Hematopoietic multipotent progenitor cell treated with erythropoietin and hydrocortisone succinate and interleukin-3 and kit ligand, for 8 days (in vitro differentiated cells): ENCODE results near the gene CACNA1E.

ENCODE experiments used
- DNase-seq: peaks from one replicate; pipeline ENCODE4 v3.0.0-alpha.2; 2015

The CACNA1E gene

GRCh38 chr1:181483285-181484195, at the start of gene CACNA1E:
CACNA1E (plus strand) TSS chr1:181483517; CDS start chr1:181483745, 228 bp downstream.
- no peak for DNase-seq

DNA sequence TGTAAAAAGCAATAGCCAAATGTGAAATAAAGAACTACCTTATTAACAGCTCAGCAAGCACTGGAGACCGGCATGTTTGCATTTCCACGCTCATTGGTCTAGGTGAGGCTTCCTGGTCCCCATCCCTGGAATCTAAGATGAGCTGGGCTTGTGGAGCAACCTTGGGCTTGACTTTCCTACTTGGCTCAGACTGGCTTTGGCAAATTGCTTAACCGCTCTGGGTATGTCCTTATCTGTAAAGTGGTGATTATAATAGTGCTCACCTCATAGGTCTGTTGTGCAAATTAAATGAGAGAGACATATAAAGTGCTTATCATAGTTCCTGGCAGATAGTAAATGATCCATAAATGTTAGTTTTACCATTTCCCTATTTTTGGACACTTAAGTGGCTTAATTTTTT, 49.4 kb upstream of the CACNA1E start:
- no peak for DNase-seq

DNA sequence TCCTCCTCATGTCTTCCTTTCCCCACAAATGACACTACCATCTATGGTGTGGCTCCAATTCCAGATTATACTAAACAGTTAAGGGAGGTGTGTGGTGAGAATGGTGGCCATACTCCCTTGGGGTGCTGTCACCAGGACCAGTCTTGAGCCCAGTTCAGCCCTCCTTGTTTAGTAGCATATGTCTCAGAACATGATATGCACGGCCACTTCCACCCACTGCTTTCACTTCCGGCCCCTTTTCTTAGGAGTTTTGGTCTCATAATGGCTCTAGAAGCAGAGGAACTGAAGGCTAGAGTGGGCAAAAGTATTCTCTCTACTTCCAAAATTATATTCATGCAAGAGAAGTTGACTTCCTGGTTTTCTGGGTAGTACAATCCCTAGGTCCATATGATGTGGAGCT, 45.3 kb upstream of the CACNA1E start:
- DNase-seq: no peak

- no peak for DNase-seq
Observed at GRCh38 chr1:181440510-181440909, 42.8 kb upstream of the CACNA1E start.

- DNase-seq: no peak
Observed at GRCh38 chr1:181442181-181442525, 41.2 kb upstream of the CACNA1E start.

- no peak for DNase-seq
Observed at GRCh38 chr1:181443231-181443853, 40.0 kb upstream of the CACNA1E start.

- no peak for DNase-seq
Observed at GRCh38 chr1:181445436-181445835, 37.9 kb upstream of the CACNA1E start.

DNA sequence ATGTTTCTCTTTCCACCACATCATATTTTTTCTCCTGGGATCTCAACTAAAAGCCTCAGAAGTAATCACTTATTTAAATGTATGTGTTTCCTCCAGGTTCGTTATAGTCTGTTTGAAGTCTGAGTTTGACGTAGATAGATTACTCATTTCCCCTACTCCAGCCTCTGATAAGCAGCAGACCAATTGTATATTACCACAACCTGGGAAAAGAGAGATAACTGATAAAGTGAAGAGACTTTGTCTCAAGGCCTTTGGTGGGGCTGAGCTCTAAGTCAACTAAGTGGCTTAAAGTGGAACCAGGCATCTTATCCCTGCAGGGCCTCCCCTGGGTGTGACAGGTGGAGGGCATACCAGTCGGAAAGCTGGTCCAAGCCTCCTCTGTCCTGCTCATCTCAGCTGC, 34.9 kb upstream of the CACNA1E start:
- no peak for DNase-seq

DNA sequence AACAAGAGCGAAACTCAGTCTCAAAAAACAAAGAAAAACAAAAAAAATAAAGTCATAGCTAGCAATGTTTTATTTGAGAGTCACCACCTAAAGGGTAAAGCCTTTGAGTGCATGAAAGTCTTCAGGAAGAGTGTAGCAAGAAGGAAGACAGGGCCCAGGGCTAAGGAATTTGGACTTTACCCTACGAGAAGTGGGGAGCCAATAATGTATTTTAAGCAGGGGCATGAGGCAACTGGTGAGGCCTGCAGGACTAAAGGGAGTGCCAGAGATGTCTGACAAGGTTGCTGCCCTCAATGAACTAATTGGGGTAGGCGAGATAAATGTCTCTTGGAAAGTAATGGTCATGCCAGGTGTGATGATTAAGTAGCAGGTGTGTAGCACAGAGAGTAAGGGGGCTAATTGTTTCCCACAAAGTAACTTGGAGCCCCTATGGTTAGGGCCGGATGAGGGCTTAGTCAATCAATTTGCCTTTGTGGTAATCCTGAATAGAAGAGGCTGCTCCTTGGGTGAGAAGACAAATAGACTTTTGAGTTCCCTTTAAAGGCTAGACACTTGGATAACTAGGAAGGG, 31.6 kb upstream of the CACNA1E start:
- no peak for DNase-seq

GRCh38 chr1:181452746-181453145, 30.6 kb upstream of the CACNA1E start:
- no peak for DNase-seq

GRCh38 chr1:181453541-181454201, 29.6 kb upstream of the CACNA1E start:
- DNase-seq: no peak

GRCh38 chr1:181456551-181456950, 26.8 kb upstream of the CACNA1E start:
- DNase-seq: no peak

- DNase-seq: no peak
Observed at GRCh38 chr1:181458419-181458818, 24.9 kb upstream of the CACNA1E start.

DNA sequence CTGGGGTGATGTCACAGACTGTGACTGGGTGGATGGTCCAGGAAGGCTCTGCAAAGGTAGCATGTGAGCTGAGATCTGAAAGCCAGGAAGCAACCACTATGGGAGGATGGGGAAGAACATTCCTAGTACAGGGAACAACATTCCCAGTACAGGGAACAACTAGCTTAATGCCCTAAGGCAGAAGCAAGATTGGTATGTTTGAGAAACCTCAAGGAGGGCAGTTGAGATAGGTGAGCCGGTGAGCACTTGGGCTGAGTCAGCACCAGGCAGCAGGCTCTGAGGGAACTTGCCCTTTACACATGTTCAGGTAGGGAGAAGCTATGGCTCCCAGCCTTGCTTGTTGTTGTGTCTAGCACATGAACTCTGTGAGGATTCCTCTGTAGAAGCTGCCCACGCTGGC, 24.2 kb upstream of the CACNA1E start:
- no peak for DNase-seq

GRCh38 chr1:181469829-181470228, 13.5 kb upstream of the CACNA1E start:
- no peak for DNase-seq

GRCh38 chr1:181475580-181475979, 7.7 kb upstream of the CACNA1E start:
- no peak for DNase-seq

DNA sequence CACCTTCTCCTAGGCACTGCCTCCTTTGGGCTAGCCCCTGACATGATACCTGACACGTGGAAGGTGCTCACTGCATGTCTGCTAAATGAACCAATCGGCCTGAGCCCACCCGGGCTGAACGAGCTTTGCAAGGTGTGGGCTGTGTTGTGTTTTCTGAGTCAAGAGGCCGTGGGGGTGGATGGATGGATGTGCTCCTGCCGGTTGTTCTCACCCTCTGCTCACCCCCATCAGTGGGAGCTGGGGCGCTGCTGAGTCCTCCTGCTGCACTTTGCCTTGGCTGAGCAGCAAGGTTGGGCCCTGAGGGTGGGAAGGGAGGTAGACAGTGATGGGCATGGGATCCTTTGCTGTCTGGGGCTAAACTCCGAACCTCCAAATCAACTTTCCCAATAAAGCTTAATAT, 6.7 kb upstream of the CACNA1E start:
- DNase-seq: no peak

GRCh38 chr1:181478306-181478705, 5.0 kb upstream of the CACNA1E start:
- DNase-seq: no peak

DNA sequence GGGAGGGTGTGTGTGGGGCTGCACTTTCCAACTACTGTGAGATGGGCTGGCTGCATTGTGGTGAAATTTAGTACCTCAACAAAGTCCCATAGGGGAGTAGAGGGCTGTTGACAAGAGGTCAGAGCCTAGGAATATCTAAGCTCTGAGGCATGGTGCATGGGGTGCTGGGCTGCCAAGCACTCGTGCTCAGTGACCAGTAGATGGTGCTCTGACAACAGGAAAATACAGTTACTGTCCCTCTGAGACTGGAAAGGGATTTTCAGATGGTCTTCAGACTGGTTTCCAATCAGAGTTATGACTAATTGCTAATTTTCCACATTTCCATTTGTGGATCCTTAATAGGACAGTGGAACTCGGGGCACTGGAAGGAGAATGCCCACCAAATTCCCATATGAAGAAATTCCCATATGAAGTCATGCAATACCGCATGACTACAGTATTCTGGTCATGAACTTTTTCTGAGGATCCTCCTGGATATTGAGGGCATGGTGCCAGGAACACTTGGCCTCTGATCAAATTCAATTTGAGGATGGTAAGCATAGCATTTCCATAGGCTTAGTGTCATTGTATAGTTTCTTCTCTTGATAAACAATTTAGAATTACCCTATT, 4.1 kb upstream of the CACNA1E start:
- DNase-seq: peak; percentile 58

DNA sequence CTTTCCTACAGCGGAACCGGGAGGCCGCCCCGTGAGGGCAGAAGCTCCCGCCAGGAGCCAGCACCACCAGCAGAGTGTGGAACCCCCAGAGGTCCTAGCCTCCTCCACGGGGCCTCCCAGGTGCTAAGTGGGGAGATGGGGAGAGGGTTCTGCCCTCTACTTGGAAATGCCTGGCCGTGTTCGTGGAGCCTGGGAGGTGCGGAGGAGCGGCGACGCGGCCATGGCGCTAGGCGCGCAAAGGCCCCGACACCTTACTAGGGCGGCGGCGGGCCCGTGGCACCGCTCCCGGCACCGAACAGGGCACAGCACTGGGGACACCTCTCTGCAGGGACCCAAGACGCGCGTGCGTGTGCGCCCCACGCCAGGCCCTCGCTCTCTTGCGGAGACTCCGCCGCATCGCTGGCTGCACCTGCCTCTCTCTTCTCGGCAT, 1.3 kb upstream of the CACNA1E start:
- DNase-seq: no peak

DNA sequence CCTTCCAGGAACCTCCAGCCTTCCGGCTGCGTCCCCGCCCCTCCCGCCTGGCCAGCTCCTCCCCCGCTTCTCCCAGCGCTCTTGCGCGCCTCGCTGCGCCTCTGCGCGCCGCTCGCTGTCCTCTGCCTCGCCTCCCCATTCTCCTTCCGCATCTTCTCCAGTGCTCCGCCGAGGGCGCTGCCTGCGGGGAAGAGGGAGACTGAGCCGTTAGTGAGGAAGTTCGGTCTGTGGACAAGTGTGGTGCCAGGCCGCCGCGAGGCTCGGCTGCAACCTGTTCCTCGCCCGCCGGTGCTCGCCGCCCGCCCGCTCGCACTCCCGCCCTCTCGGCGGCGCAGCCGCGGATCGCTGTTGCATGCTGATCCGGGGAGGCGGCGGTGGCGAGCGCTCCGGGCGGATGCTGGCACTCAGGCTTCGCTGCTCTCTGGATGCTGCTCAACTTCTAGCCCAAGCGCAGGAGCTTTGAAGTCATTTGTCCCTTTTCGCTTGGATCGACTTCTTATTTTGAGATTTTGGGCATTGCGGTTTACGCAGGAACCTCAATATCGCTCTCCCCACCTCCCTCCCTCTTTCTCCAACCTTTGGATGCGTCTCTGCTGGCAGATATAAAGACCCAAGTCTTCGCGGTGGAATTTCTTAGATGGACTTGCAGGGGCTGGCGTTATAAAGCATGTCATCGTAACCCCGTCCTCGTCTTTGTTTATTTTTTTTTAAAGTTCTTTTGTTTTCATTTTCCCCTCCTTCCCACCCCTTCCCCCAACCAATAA, 614 bp upstream of the CACNA1E start:
- DNase-seq: no peak

DNA sequence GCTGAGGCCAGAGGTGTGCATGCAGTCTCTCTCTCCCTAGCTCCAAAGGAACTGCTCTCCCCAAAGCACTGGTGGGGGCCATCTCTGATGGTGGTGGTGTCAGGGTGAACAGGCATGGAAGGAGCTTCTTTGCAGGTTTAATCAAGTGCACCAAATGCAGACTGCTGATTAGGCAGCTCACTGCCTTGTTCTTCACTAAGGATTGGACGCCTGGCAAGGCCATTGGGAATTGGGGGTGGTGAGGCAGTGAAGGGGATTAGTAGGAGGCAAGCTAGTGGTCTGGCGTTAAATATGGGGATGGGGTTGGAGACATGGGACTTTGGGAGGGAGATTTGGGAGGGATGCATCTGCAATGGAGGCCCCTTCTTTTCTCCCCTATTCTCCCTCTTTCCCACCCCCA, 1.5 kb downstream of the CACNA1E start:
- no peak for DNase-seq
